Measurements from ENCODE around the gene EBF3. TPM values are rescaled to one million over a fixed set of nuclear protein-coding genes. Genes with fewer than 3 reads are reported as not detected.
A peak's percentile ranks its signal among the peaks of the same experiment; 100 is the strongest.

Gene EBF3
- total and polyA plus RNA-seq, 2 experiments from 2014 or later = 0.27 to 0.49 TPM

DNA sequence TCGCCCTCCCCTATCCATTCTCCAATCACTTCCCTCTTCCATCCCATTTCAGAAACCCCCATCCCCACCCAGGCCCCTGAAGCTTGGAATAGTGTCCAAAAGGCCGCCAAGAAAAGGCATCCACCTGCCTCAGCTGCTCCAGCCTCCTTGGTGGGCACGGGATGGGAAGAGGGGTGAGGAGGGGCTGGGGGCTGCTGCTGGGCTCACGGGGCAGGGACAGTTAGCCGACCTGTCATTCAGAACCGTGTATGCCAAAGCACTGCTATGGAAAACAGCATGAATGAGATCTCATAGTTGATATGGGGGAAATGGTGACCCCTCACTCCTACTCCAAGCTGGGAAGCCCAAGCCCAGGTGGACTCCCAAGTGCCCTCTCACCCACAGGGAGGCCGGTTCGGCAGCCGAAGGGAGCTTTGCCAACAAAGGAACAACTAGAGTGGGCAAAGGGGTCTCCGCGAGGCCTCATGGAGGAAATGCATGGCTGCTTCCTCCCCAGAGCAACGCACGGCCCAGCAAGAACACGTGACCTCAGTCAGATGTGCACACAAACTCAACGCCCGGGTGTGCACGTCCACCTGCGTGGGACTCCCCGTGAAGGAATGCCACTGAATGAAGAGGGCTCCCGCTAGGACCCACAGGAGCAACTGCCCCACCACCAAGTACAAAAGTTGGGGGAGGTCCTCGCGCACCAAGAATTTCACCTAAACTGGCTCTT is 52.5 kb downstream of the EBF3 start:
- H2AFZ ChIP-seq = peak overlapping the region; percentile 88; the same call in 1 of the 2 replicates
- H3K27me3 ChIP-seq (ENCODE audit: insufficient read depth) = no peaks in the 10 kb centered on the region
- no peak overlapping the region for H3K4me2 ChIP-seq
- TF ChIP-seq STAT1 (IDR thresholded peaks at IDR 0.05; ENCODE audit: unreplicated experiment) = no peak
- no peak for TF ChIP-seq POLR2AphosphoS5 (IDR thresholded peaks at IDR 0.05; ENCODE audit: low read depth)
- no peak for TF ChIP-seq ZNF114 (CRISPR knock-in tag; IDR thresholded peaks at IDR 0.05)
- no peak for TF ChIP-seq JUNB (IDR thresholded peaks at IDR 0.05; ENCODE audit: unreplicated experiment)
- TF ChIP-seq, protein P1, sequence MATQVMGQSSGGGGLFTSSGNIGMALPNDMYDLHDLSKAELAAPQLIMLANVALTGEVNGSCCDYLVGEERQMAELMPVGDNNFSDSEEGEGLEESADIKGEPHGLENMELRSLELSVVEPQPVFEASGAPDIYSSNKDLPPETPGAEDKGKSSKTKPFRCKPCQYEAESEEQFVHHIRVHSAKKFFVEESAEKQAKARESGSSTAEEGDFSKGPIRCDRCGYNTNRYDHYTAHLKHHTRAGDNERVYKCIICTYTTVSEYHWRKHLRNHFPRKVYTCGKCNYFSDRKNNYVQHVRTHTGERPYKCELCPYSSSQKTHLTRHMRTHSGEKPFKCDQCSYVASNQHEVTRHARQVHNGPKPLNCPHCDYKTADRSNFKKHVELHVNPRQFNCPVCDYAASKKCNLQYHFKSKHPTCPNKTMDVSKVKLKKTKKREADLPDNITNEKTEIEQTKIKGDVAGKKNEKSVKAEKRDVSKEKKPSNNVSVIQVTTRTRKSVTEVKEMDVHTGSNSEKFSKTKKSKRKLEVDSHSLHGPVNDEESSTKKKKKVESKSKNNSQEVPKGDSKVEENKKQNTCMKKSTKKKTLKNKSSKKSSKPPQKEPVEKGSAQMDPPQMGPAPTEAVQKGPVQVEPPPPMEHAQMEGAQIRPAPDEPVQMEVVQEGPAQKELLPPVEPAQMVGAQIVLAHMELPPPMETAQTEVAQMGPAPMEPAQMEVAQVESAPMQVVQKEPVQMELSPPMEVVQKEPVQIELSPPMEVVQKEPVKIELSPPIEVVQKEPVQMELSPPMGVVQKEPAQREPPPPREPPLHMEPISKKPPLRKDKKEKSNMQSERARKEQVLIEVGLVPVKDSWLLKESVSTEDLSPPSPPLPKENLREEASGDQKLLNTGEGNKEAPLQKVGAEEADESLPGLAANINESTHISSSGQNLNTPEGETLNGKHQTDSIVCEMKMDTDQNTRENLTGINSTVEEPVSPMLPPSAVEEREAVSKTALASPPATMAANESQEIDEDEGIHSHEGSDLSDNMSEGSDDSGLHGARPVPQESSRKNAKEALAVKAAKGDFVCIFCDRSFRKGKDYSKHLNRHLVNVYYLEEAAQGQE (IDR thresholded peaks at IDR 0.05; ENCODE audit: unreplicated experiment) = no peak
- TF ChIP-seq, protein P2, sequence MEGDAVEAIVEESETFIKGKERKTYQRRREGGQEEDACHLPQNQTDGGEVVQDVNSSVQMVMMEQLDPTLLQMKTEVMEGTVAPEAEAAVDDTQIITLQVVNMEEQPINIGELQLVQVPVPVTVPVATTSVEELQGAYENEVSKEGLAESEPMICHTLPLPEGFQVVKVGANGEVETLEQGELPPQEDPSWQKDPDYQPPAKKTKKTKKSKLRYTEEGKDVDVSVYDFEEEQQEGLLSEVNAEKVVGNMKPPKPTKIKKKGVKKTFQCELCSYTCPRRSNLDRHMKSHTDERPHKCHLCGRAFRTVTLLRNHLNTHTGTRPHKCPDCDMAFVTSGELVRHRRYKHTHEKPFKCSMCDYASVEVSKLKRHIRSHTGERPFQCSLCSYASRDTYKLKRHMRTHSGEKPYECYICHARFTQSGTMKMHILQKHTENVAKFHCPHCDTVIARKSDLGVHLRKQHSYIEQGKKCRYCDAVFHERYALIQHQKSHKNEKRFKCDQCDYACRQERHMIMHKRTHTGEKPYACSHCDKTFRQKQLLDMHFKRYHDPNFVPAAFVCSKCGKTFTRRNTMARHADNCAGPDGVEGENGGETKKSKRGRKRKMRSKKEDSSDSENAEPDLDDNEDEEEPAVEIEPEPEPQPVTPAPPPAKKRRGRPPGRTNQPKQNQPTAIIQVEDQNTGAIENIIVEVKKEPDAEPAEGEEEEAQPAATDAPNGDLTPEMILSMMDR (conservative IDR thresholded peaks at IDR 0.05; ENCODE audit: low read depth in 2 of 2) = no peak
- TF ChIP-seq, protein P3, sequence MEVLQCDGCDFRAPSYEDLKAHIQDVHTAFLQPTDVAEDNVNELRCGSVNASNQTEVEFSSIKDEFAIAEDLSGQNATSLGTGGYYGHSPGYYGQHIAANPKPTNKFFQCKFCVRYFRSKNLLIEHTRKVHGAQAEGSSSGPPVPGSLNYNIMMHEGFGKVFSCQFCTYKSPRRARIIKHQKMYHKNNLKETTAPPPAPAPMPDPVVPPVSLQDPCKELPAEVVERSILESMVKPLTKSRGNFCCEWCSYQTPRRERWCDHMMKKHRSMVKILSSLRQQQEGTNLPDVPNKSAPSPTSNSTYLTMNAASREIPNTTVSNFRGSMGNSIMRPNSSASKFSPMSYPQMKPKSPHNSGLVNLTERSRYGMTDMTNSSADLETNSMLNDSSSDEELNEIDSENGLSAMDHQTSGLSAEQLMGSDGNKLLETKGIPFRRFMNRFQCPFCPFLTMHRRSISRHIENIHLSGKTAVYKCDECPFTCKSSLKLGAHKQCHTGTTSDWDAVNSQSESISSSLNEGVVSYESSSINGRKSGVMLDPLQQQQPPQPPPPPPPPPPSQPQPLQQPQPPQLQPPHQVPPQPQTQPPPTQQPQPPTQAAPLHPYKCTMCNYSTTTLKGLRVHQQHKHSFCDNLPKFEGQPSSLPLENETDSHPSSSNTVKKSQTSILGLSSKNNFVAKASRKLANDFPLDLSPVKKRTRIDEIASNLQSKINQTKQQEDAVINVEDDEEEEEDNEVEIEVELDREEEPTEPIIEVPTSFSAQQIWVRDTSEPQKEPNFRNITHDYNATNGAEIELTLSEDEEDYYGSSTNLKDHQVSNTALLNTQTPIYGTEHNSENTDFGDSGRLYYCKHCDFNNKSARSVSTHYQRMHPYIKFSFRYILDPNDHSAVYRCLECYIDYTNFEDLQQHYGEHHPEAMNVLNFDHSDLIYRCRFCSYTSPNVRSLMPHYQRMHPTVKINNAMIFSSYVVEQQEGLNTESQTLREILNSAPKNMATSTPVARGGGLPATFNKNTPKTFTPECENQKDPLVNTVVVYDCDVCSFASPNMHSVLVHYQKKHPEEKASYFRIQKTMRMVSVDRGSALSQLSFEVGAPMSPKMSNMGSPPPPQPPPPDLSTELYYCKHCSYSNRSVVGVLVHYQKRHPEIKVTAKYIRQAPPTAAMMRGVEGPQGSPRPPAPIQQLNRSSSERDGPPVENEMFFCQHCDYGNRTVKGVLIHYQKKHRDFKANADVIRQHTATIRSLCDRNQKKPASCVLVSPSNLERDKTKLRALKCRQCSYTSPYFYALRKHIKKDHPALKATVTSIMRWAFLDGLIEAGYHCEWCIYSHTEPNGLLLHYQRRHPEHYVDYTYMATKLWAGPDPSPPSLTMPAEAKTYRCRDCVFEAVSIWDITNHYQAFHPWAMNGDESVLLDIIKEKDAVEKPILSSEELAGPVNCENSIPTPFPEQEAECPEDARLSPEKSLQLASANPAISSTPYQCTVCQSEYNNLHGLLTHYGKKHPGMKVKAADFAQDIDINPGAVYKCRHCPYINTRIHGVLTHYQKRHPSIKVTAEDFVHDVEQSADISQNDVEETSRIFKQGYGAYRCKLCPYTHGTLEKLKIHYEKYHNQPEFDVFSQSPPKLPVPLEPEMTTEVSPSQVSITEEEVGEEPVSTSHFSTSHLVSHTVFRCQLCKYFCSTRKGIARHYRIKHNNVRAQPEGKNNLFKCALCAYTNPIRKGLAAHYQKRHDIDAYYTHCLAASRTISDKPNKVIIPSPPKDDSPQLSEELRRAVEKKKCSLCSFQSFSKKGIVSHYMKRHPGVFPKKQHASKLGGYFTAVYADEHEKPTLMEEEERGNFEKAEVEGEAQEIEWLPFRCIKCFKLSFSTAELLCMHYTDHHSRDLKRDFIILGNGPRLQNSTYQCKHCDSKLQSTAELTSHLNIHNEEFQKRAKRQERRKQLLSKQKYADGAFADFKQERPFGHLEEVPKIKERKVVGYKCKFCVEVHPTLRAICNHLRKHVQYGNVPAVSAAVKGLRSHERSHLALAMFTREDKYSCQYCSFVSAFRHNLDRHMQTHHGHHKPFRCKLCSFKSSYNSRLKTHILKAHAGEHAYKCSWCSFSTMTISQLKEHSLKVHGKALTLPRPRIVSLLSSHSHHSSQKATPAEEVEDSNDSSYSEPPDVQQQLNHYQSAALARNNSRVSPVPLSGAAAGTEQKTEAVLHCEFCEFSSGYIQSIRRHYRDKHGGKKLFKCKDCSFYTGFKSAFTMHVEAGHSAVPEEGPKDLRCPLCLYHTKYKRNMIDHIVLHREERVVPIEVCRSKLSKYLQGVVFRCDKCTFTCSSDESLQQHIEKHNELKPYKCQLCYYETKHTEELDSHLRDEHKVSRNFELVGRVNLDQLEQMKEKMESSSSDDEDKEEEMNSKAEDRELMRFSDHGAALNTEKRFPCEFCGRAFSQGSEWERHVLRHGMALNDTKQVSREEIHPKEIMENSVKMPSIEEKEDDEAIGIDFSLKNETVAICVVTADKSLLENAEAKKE (CRISPR knock-in tag; IDR thresholded peaks at IDR 0.05) = no peak
- TF ChIP-seq EZH2phosphoT487 (IDR thresholded peaks at IDR 0.05; ENCODE audit: unreplicated experiment) = no peak
- TF ChIP-seq NANOG (IDR thresholded peaks at IDR 0.05; ENCODE audit: borderline replicate concordance) = no peak
- Mint-ChIP-seq H3K27me3 (ENCODE audit: insufficient read depth, low read depth, poor library complexity) (peaks cover 9% of the 10 kb centered on the region), H3K9me3 (no peaks in the 10 kb centered on the region; the same call in 2 of the 3 replicates), H3K4me3 (no peak overlapping the region), H3K27ac (no peak overlapping the region), H3K4me1 (peaks cover 15% of the 10 kb centered on the region; the same call in 2 of the 3 replicates), H3K36me3 (ENCODE audit: low read depth) (no peaks in the 10 kb centered on the region)
- no peaks in the 10 kb centered on the region for H4K20me1 ChIP-seq (replicated peaks; ENCODE audit: insufficient read depth)
- H3K36me3 ChIP-seq (ENCODE audit: insufficient read depth) = no peaks in the 10 kb centered on the region
- H3K4me1 ChIP-seq (ENCODE audit: insufficient read depth) = peaks cover 5% of the 10 kb centered on the region; the same call in 1 of the 2 replicates
- H3K9me2 ChIP-seq (ENCODE audit: insufficient read depth) = no peaks in the 10 kb centered on the region
- no peaks in the 10 kb centered on the region for H3F3A ChIP-seq (replicated peaks; ENCODE audit: low read depth)
- H3K27ac ChIP-seq (ENCODE audit: low read depth) = no peak overlapping the region
- no peak overlapping the region for H3K4me3 ChIP-seq
- no peak for DNase-seq (ENCODE audit: low spot score)
- H3K79me2 ChIP-seq (replicated peaks; ENCODE audit: insufficient read depth) = no peaks in the 10 kb centered on the region
- no peak for ATAC-seq
